Tibial nerve (tissue), 4 donors: ENCODE data around the gene PDCL3.

Source experiments
- EP300 ChIP-seq, 2 donors: sonication (generic); formaldehyde crosslinking; IDR thresholded peaks; one replicate each; pipeline ENCODE4 v1.6.1; 2017; ENCODE audit warnings: antibody characterized with exemption in 2 of 2, mild to moderate bottlenecking in 1 of 2
- POLR2A ChIP-seq, 2 donors: fragments of 450-650 bp; IDR thresholded peaks; one replicate each; pipeline ENCODE4 v1.6.1; 2017; ENCODE audit warnings: antibody characterized with exemption in 2 of 2, mild to moderate bottlenecking in 2 of 2, moderate library complexity in 2 of 2
- TF ChIP-seq, protein P1 (sequence below), 5 experiments: fragments of 200-600 bp in 3 of 5; fragments of 450-650 bp in 2 of 5; sonication (generic) in 3 of 5; IDR thresholded peaks; one replicate each; pipeline ENCODE4 v1.5.1; 2016 to 2019; ENCODE audit warnings: antibody characterized with exemption in 5 of 5, mild to moderate bottlenecking in 3 of 5, moderate library complexity in 2 of 5

DNA sequence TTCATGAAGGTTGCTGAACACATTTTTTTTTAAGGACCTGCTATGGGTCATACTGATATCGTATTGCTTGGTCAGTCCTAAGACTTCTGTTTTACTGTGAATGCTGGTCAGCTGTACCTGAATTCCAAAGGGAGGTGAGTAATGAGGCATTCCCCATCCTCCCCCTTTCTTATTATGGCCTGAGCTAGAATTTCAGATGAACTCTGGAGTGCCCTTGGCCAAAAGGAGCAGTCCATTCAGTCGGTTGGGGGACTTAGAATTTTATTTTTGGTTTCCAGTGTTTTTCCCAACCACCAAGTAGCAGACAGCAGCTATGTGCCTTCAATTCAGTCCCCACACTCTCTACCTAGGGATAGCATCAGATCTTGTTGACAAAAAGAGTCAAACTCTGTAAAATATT, 26.9 kb upstream of the PDCL3 start:
- TF ChIP-seq, protein P1, sequence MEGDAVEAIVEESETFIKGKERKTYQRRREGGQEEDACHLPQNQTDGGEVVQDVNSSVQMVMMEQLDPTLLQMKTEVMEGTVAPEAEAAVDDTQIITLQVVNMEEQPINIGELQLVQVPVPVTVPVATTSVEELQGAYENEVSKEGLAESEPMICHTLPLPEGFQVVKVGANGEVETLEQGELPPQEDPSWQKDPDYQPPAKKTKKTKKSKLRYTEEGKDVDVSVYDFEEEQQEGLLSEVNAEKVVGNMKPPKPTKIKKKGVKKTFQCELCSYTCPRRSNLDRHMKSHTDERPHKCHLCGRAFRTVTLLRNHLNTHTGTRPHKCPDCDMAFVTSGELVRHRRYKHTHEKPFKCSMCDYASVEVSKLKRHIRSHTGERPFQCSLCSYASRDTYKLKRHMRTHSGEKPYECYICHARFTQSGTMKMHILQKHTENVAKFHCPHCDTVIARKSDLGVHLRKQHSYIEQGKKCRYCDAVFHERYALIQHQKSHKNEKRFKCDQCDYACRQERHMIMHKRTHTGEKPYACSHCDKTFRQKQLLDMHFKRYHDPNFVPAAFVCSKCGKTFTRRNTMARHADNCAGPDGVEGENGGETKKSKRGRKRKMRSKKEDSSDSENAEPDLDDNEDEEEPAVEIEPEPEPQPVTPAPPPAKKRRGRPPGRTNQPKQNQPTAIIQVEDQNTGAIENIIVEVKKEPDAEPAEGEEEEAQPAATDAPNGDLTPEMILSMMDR (IDR thresholded peaks at IDR 0.05) = no peak
- TF ChIP-seq EP300 (IDR thresholded peaks at IDR 0.05) (no peak), POLR2A (IDR thresholded peaks at IDR 0.05) (no peak)
